ENCODE results near the gene ACOXL.

ACOXL gene

GRCh38 chr2:111140815-111141214, 408.4 kb downstream of the ACOXL start:
- DNase-seq (ENCODE audit: low read depth): no peak

GRCh38 chr2:111142101-111142500, 409.7 kb downstream of the ACOXL start:
- no peak for DNase-seq (ENCODE audit: low read depth)

- DNase-seq (ENCODE audit: low read depth): no peak
These were observed 410.9 kb downstream of the ACOXL start for GRCh38 chr2:111143107-111143842.

GRCh38 chr2:111143843-111144198, 411.4 kb downstream of the ACOXL start:
- DNase-seq (ENCODE audit: low read depth): no peak

- no peak for DNase-seq (ENCODE audit: low read depth)
These were observed 412.9 kb downstream of the ACOXL start for GRCh38 chr2:111145103-111145760.

- no peak for DNase-seq (ENCODE audit: low read depth)
These were observed 413.6 kb downstream of the ACOXL start for GRCh38 chr2:111145951-111146350.

- DNase-seq (ENCODE audit: low read depth): no peak
These were observed 416.0 kb downstream of the ACOXL start for GRCh38 chr2:111148225-111148873.

- DNase-seq (ENCODE audit: low read depth): no peak
These were observed 416.6 kb downstream of the ACOXL start for GRCh38 chr2:111148925-111149324.

- DNase-seq (ENCODE audit: low read depth): no peak
These were observed 417.6 kb downstream of the ACOXL start for GRCh38 chr2:111149882-111150455.

- no peak for DNase-seq (ENCODE audit: low read depth)
These were observed 422.4 kb downstream of the ACOXL start for GRCh38 chr2:111154758-111155157.

GRCh38 chr2:111155610-111156009, 423.2 kb downstream of the ACOXL start:
- DNase-seq (ENCODE audit: low read depth): no peak

GRCh38 chr2:111156529-111156928, 424.2 kb downstream of the ACOXL start:
- DNase-seq (ENCODE audit: low read depth): no peak

GRCh38 chr2:111157071-111157661, 424.8 kb downstream of the ACOXL start:
- no peak for DNase-seq (ENCODE audit: low read depth)

GRCh38 chr2:111157798-111158197, 425.4 kb downstream of the ACOXL start:
- DNase-seq (ENCODE audit: low read depth): no peak

GRCh38 chr2:111159641-111160040, 427.3 kb downstream of the ACOXL start:
- no peak for DNase-seq (ENCODE audit: low read depth)

GRCh38 chr2:111160758-111161157, 428.4 kb downstream of the ACOXL start:
- no peak for DNase-seq (ENCODE audit: low read depth)

GRCh38 chr2:111161971-111162370, 429.6 kb downstream of the ACOXL start:
- DNase-seq (ENCODE audit: low read depth): no peak

GRCh38 chr2:111162718-111163331, 430.5 kb downstream of the ACOXL start:
- no peak for DNase-seq (ENCODE audit: low read depth)

GRCh38 chr2:111164078-111164477, 431.7 kb downstream of the ACOXL start:
- DNase-seq (ENCODE audit: low read depth): no peak

GRCh38 chr2:111165084-111165483, 432.7 kb downstream of the ACOXL start:
- DNase-seq (ENCODE audit: low read depth): no peak

GRCh38 chr2:111166115-111166514, 433.7 kb downstream of the ACOXL start:
- DNase-seq (ENCODE audit: low read depth): no peak
